K562 (cell line): ENCODE results near the gene KIF5A. TPM values are rescaled to one million over a fixed set of nuclear protein-coding genes. Genes with fewer than 3 reads are reported as not detected.

Source experiments
- ELF1 ChIP-seq: fragments of 200-800 bp; sonication (Bioruptor generic); IDR thresholded peaks from 2 replicates; pipeline ENCODE4 v1.6.1; 2016; ENCODE audit warnings: missing genetic modification characterization, missing compliant biosample characterization
- FOXA1 ChIP-seq: fragments of 450-650 bp; IDR thresholded peaks from 2 replicates; pipeline ENCODE4 v1.6.1; 2016; ENCODE audit warnings: mild to moderate bottlenecking, borderline replicate concordance
- FOXP4 ChIP-seq: sonication (generic); formaldehyde crosslinking; IDR thresholded peaks from 2 replicates; pipeline ENCODE4 v1.8.0; 2022; ENCODE audit warnings: mild to moderate bottlenecking, missing genetic modification reagents, borderline replicate concordance
- HMGXB4 ChIP-seq: sonication (generic); formaldehyde crosslinking; IDR thresholded peaks from 2 replicates; pipeline ENCODE4 v1.8.1; 2023; ENCODE audit warnings: mild to moderate bottlenecking, missing genetic modification reagents
- HNRNPUL1 ChIP-seq: fragments of 200-400 bp; formaldehyde crosslinking; IDR thresholded peaks from 2 replicates; pipeline ENCODE4 v1.6.1; 2017; ENCODE audit warnings: low read length
- MAX ChIP-seq: sonication (generic); formaldehyde crosslinking; IDR thresholded peaks from 2 replicates; pipeline ENCODE4 v1.9.0; 2022; ENCODE audit warnings: mild to moderate bottlenecking, missing genetic modification reagents
- OTX1 ChIP-seq: fragments of 450-650 bp; formaldehyde crosslinking; IDR thresholded peaks from 2 replicates; pipeline ENCODE4 v1.4.0; 2022; ENCODE audit warnings: mild to moderate bottlenecking
- PHF21A ChIP-seq: fragments of 450-650 bp; IDR thresholded peaks from 2 replicates; pipeline ENCODE4 v1.6.1; 2017; ENCODE audit warnings: low read depth, borderline replicate concordance
- PKNOX1 ChIP-seq: fragments of 450-650 bp; IDR thresholded peaks from 2 replicates; pipeline ENCODE4 v1.6.1; 2016
- SAFB ChIP-seq: fragments of 200-400 bp; formaldehyde crosslinking; IDR thresholded peaks from 2 replicates; pipeline ENCODE4 v1.6.1; 2017; ENCODE audit warnings: low read depth, low read length, borderline replicate concordance
- TAF1 ChIP-seq: IDR thresholded peaks from 2 replicates; pipeline ENCODE4 v1.6.1; 2011; ENCODE audit warnings: mild to moderate bottlenecking, low read length, moderate library complexity; ENCODE audit not compliant: insufficient read depth, control insufficient read depth, severe bottlenecking; ENCODE audit errors: extremely low read depth
- TAF15 ChIP-seq: fragments of 200-400 bp; formaldehyde crosslinking; IDR thresholded peaks from 2 replicates; pipeline ENCODE4 v1.6.1; 2017; ENCODE audit warnings: mild to moderate bottlenecking, low read depth, low read length, moderate library complexity
- TRIM28 ChIP-seq: fragments of 450-650 bp; IDR thresholded peaks from 2 replicates; pipeline ENCODE4 v1.6.1; 2017
- XRCC4 ChIP-seq: IDR thresholded peaks from one replicate; pipeline ENCODE4 v1.6.1; 2011; ENCODE audit not compliant: insufficient read depth, insufficient read length; ENCODE audit errors: extremely low read depth
- ZBTB12 ChIP-seq: fragments of 250-450 bp; sonication (Bioruptor Pico); IDR thresholded peaks from 2 replicates; pipeline ENCODE4 v1.4.0; 2020
- ZBTB33 ChIP-seq: sonication (generic); formaldehyde crosslinking; IDR thresholded peaks from 2 replicates; pipeline ENCODE4 v1.8.1; 2023; ENCODE audit warnings: mild to moderate bottlenecking, missing genetic modification reagents
- ZNF121 ChIP-seq: sonication (generic); formaldehyde crosslinking; conservative IDR thresholded peaks from 2 replicates; pipeline ENCODE4 v1.8.0; 2022; ENCODE audit warnings: missing genetic modification reagents
- ZNF175 ChIP-seq: fragments of 200-800 bp; sonication (Bioruptor generic); IDR thresholded peaks from 2 replicates; pipeline ENCODE4 v1.6.1; 2016; ENCODE audit warnings: low read depth, mild to moderate bottlenecking, missing genetic modification characterization, missing compliant biosample characterization
- ZNF316 ChIP-seq: fragments of 450-650 bp; IDR thresholded peaks from 2 replicates; pipeline ENCODE4 v1.6.1; 2016
- ZZZ3 ChIP-seq: fragments of 450-650 bp; IDR thresholded peaks from 2 replicates; pipeline ENCODE4 v1.6.1; 2016; ENCODE audit warnings: antibody characterized with exemption, mild to moderate bottlenecking, moderate library complexity
- polyA plus RNA-seq, 8 experiments: library from polyadenylated mRNA; depleted of rRNA in 4 of 8; stranded (reverse) in 5 of 8; unstranded in 3 of 8; fragments of >200 nt; fragmentation: Nextera tagmentation in 2 of 8; fragmentation: Illumina TruSeq in 1 of 8; extraction: Ambion mirVana in 2 of 8; extraction: Trizol in 1 of 8; gene quantifications; 2 replicates each; pipeline versions ENCODE4 v1.2.1 to v1.2.3, GENCODE V29; 2011 to 2014; ENCODE audit warnings: inconsistent platforms in 1 of 8, missing spikeins in 1 of 8
- total RNA-seq, 7 experiments: library from RNA; depleted of rRNA in 6 of 7; stranded (reverse); fragments of >200 nt in 6 of 7; fragmentation: Illumina TruSeq in 2 of 7; extraction: Trizol in 2 of 7; gene quantifications; 2 replicates each; pipeline versions ENCODE4 v1.2.1 to v1.2.3, GENCODE V29; 2011 to 2021; ENCODE audit warnings: low replicate concordance in 1 of 7

The KIF5A gene
- total and polyA plus RNA-seq, 9 of the 15 experiments (the other 6 are each of a cell fraction or from before 2014, with no cell fraction given), result 3.4 to 17.7 (median 8.0) TPM

GRCh38 chr12:57549909-57550640 lies at the start of gene KIF5A (continued):
- TF ChIP-seq ZBTB33 (no peak), FOXP4 (CRISPR knock-in tag) (no peak), ZBTB12 (CRISPR knock-in tag) (no peak), ZNF121 (CRISPR knock-in tag) (no peak), PKNOX1 (no peak), PHF21A (no peak), ZZZ3 (no peak), ZNF316 (no peak), TAF15 (no peak), TAF1 (peak; percentile 47), ZNF175 (CRISPR knock-in tag) (no peak), XRCC4 (no peak), ELF1 (tag) (no peak), FOXA1 (no peak), OTX1 (CRISPR knock-in tag) (no peak), TRIM28 (no peak), HMGXB4 (CRISPR knock-in tag) (no peak), HNRNPUL1 (no peak), SAFB (no peak), MAX (CRISPR knock-in tag) (peak; percentile 22; the same call in 1 of the 2 replicates)
